Cardiac muscle cell (in vitro differentiated cells and primary cell): Measurements from ENCODE around the gene TSBP1. TPM values are rescaled to one million over a fixed set of nuclear protein-coding genes. Genes with fewer than 3 reads are reported as not detected.

ENCODE experiments used
- DNase-seq, 2 donors: peaks; one replicate each; pipeline versions ENCODE4 v3.0.0 to v3.0.0-alpha.2; 2010 to 2017; ENCODE audit warnings: low read depth in 1 of 2, low spot score in 1 of 2
- H3K27ac ChIP-seq: fragments of 200-600 bp; sonication (generic); 2 replicates; pipeline ENCODE4 v1.5.1; 2016
- H3K27me3 ChIP-seq: fragments of 200-600 bp; sonication (generic); 2 replicates; pipeline ENCODE4 v1.6.0; 2016; ENCODE audit warnings: control low read depth
- H3K36me3 ChIP-seq: fragments of 200-600 bp; sonication (generic); 2 replicates; pipeline ENCODE4 v1.5.1; 2016; ENCODE audit warnings: control low read depth
- H3K4me1 ChIP-seq: fragments of 200-600 bp; sonication (generic); 2 replicates; pipeline ENCODE4 v1.8.1; 2017; ENCODE audit warnings: low read depth, mild to moderate bottlenecking, mixed run types
- H3K4me3 ChIP-seq: fragments of 200-600 bp; sonication (generic); 2 replicates; pipeline ENCODE4 v1.5.1; 2016; ENCODE audit warnings: mild to moderate bottlenecking
- H3K9me3 ChIP-seq: fragments of 200-600 bp; sonication (generic); 2 replicates; pipeline ENCODE4 v1.5.1; 2017; ENCODE audit warnings: low read depth, mild to moderate bottlenecking, control low read depth
- polyA plus RNA-seq: library from polyadenylated mRNA; unstranded; fragments of >200 nt; fragmentation: Nextera tagmentation; extraction: Ambion mirVana; gene quantifications from 2 replicates; pipeline ENCODE4 v1.2.1, GENCODE V29; 2016
- total RNA-seq: library from RNA; depleted of rRNA; stranded (reverse); fragments of >200 nt; gene quantifications from 2 replicates; pipeline ENCODE4 v1.2.3, GENCODE V29; 2016
- TF ChIP-seq, protein P1 (sequence below): IDR thresholded peaks from 2 replicates; pipeline ENCODE4 v1.5.1; 2012; ENCODE audit warnings: low read depth, mild to moderate bottlenecking, low read length

Gene TSBP1
- total and polyA plus RNA-seq, 2 experiments from 2014 or later, result not detected

- Histone ChIP-seq H3K36me3 (no peaks in the 10 kb centered on the region), H3K27me3 (no peaks in the 10 kb centered on the region), H3K9me3 (no peaks in the 10 kb centered on the region), H3K4me3 (no peak overlapping the region), H3K4me1 (no peaks in the 10 kb centered on the region), H3K27ac (no peak overlapping the region)
- TF ChIP-seq, protein P1, sequence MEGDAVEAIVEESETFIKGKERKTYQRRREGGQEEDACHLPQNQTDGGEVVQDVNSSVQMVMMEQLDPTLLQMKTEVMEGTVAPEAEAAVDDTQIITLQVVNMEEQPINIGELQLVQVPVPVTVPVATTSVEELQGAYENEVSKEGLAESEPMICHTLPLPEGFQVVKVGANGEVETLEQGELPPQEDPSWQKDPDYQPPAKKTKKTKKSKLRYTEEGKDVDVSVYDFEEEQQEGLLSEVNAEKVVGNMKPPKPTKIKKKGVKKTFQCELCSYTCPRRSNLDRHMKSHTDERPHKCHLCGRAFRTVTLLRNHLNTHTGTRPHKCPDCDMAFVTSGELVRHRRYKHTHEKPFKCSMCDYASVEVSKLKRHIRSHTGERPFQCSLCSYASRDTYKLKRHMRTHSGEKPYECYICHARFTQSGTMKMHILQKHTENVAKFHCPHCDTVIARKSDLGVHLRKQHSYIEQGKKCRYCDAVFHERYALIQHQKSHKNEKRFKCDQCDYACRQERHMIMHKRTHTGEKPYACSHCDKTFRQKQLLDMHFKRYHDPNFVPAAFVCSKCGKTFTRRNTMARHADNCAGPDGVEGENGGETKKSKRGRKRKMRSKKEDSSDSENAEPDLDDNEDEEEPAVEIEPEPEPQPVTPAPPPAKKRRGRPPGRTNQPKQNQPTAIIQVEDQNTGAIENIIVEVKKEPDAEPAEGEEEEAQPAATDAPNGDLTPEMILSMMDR, result no peak
- no peak for DNase-seq
Observed at GRCh38 chr6:32252331-32253009, 119.2 kb downstream of the TSBP1 start.

DNA sequence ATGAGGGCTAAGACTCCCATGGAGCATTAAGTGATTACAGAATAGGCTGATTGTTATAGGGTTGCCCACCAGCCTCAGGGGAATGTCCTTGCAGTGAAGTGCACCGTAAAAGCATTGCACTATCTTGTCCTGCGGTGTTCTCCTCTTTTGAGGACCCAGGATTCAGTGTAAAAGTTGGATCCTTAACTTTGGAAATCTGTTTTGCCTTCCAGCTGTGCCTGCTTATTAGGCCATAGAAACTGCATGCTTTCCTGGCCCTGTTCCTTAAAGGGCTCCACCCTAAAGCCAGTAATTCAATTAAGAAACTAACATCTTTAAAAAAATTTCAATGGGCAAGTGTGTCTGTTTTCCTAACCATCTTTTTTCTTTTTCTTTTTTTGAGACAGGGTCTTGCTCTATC, 122.4 kb downstream of the TSBP1 start:
- no peaks in the 10 kb centered on the region for H3K27me3 ChIP-seq
- TF ChIP-seq, protein P1, result no peak
- no peak overlapping the region for H3K27ac ChIP-seq

DNA sequence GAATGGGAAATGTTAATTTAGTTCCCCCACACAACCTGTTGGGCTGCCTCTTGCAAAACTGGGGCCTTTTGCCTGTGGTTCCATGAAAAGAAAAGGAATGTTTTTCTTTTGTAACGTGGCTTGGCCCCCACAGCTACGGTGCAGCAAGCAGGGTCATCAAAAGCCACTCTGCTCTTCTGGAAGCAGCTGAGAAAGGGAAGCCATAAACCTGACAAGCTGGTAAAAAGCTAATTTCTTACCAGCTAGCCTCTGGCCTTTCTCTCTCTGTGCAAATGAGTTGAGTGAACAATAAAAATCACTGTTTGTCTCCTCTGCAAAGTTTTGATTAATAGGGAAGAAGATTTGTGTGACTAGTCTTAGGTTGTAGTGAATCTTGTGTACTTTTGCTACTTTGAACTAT, 124.3 kb downstream of the TSBP1 start:
- no peak overlapping the region for H3K4me3 ChIP-seq
- H3K27ac ChIP-seq, result no peak overlapping the region
- no peak for DNase-seq
- H3K27me3 ChIP-seq, result no peaks in the 10 kb centered on the region
- TF ChIP-seq, protein P1, result no peak
- no peaks in the 10 kb centered on the region for H3K4me1 ChIP-seq
- no peaks in the 10 kb centered on the region for H3K9me3 ChIP-seq
- no peaks in the 10 kb centered on the region for H3K36me3 ChIP-seq

More for the DNA sequence above, 122.4 kb downstream of the TSBP1 start:
- H3K36me3 ChIP-seq, result no peaks in the 10 kb centered on the region
- no peaks in the 10 kb centered on the region for H3K4me1 ChIP-seq
- no peak overlapping the region for H3K4me3 ChIP-seq
- no peaks in the 10 kb centered on the region for H3K9me3 ChIP-seq
- DNase-seq, result no peak

DNA sequence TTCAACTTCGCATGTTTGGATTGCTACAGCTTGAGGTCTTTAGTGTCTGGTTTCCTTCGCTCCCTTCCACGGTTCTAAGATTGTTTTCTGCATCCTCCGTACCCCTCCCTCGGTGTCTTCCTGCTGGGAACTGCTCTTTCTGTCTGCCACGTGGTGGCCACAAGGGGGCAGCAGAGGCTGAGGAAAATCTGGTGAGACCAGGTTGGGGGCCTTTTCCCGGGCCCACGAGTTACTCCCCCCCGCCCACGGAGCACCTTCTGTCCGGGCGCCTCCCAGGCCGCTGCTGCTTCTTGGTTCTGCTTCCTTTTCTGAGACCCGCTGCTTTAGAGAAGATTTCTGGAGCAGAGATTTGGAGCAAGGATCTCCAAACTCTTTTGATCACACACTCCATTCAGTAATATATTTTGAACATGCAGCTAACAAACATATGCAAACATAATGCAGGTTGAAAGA, 126.7 kb downstream of the TSBP1 start:
- Histone ChIP-seq H3K4me3 (no peak overlapping the region), H3K27me3 (no peaks in the 10 kb centered on the region), H3K36me3 (no peaks in the 10 kb centered on the region), H3K27ac (no peak overlapping the region), H3K9me3 (no peaks in the 10 kb centered on the region), H3K4me1 (no peaks in the 10 kb centered on the region)
- peak; percentile 79 to 85 for DNase-seq
- TF ChIP-seq, protein P1, result peak; percentile 87

GRCh38 chr6:32244270-32244669, 127.4 kb downstream of the TSBP1 start:
- Histone ChIP-seq H3K4me3 (no peak overlapping the region), H3K36me3 (no peaks in the 10 kb centered on the region), H3K4me1 (no peaks in the 10 kb centered on the region), H3K9me3 (no peaks in the 10 kb centered on the region), H3K27ac (no peak overlapping the region), H3K27me3 (no peaks in the 10 kb centered on the region)
- peak in 1 of 2 donors; percentile 44 for DNase-seq
- TF ChIP-seq, protein P1, result no peak

Other genes with a start within 250 kb of the TSBP1 start
- gene ATF6B, start 243.7 kb downstream of the TSBP1 start, total RNA-seq, result 39.7 and 60.8 TPM in 2 replicates
- gene ATF6B, start 243.7 kb downstream of the TSBP1 start, polyA plus RNA-seq, result 43.0 and 49.5 TPM in 2 replicates
- 7.0 and 7.7 TPM in 2 replicates for gene FKBPL, start 241.6 kb downstream of the TSBP1 start, total RNA-seq
- 10.0 and 14.2 TPM in 2 replicates for gene FKBPL, start 241.6 kb downstream of the TSBP1 start, polyA plus RNA-seq
- 0.78 and 4.4 TPM in 2 replicates for gene PRRT1, start 220.0 kb downstream of the TSBP1 start, total RNA-seq
- 4.9 and 6.2 TPM in 2 replicates for gene PRRT1, start 220.0 kb downstream of the TSBP1 start, polyA plus RNA-seq
- gene PPT2, start 217.8 kb downstream of the TSBP1 start, total RNA-seq, result 42.7 and 147 TPM in 2 replicates
- gene PPT2, start 217.8 kb downstream of the TSBP1 start, polyA plus RNA-seq, result 34.6 and 50.2 TPM in 2 replicates
- 10.2 and 18.7 TPM in 2 replicates for gene EGFL8, start 207.3 kb downstream of the TSBP1 start, total RNA-seq
- 10.1 and 15.2 TPM in 2 replicates for gene EGFL8, start 207.3 kb downstream of the TSBP1 start, polyA plus RNA-seq
- 128 and 146 TPM in 2 replicates for gene AGPAT1, start 195.8 kb downstream of the TSBP1 start, total RNA-seq
- gene AGPAT1, start 195.8 kb downstream of the TSBP1 start, polyA plus RNA-seq, result 69.3 and 69.6 TPM in 2 replicates
- gene RNF5, start 193.5 kb downstream of the TSBP1 start, total RNA-seq, result 180 and 188 TPM in 2 replicates
- gene RNF5, start 193.5 kb downstream of the TSBP1 start, polyA plus RNA-seq, result 232 and 237 TPM in 2 replicates
- 5.0 and 13.5 TPM in 2 replicates for gene AGER, start 187.7 kb downstream of the TSBP1 start, total RNA-seq
- gene AGER, start 187.7 kb downstream of the TSBP1 start, polyA plus RNA-seq, result 4.8 and 9.8 TPM in 2 replicates
- 124 and 130 TPM in 2 replicates for gene PBX2, start 181.7 kb downstream of the TSBP1 start, total RNA-seq
- gene PBX2, start 181.7 kb downstream of the TSBP1 start, polyA plus RNA-seq, result 17.3 and 23.9 TPM in 2 replicates
- gene GPSM3, start 179.3 kb downstream of the TSBP1 start, total RNA-seq, result 16.7 and 18.0 TPM in 2 replicates
- gene GPSM3, start 179.3 kb downstream of the TSBP1 start, polyA plus RNA-seq, result 14.5 and 17.4 TPM in 2 replicates
- gene NOTCH4, start 147.8 kb downstream of the TSBP1 start, total RNA-seq, result 5.0 and 5.4 TPM in 2 replicates
- gene NOTCH4, start 147.8 kb downstream of the TSBP1 start, polyA plus RNA-seq, result 3.2 and 7.2 TPM in 2 replicates
- gene BTNL2, start 35.3 kb upstream of the TSBP1 start, total RNA-seq, result not detected in 2 replicates
- not detected in 2 replicates for gene BTNL2, start 35.3 kb upstream of the TSBP1 start, polyA plus RNA-seq
- gene HLA-DRA, start 68.0 kb upstream of the TSBP1 start, total RNA-seq, result not detected in 2 replicates
- gene HLA-DRA, start 68.0 kb upstream of the TSBP1 start, polyA plus RNA-seq, result 2.4 TPM in 1 of 2 replicates, not detected in the other
- gene HLA-DRB5, start 158.4 kb upstream of the TSBP1 start, total RNA-seq, result not detected in 2 replicates
- gene HLA-DRB5, start 158.4 kb upstream of the TSBP1 start, polyA plus RNA-seq, result 0.15 TPM in 1 of 2 replicates, not detected in the other
- gene HLA-DRB1, start 217.9 kb upstream of the TSBP1 start, total RNA-seq, result 0.28 and 0.63 TPM in 2 replicates
- gene HLA-DRB1, start 217.9 kb upstream of the TSBP1 start, polyA plus RNA-seq, result 0.74 and 1.1 TPM in 2 replicates